Effector CD4-positive, alpha-beta T cell (primary cell): ENCODE measurements around the gene FER.
"Not testable (repeated sequence)": the region's sequence is repeated elsewhere in the genome, so short reads cannot be mapped to it uniquely, and the experiment has no call there.

ENCODE experiments used
- DNase-seq: peaks from one replicate; pipeline ENCODE4 v3.0.0-alpha.2; 2020

FER gene

DNA sequence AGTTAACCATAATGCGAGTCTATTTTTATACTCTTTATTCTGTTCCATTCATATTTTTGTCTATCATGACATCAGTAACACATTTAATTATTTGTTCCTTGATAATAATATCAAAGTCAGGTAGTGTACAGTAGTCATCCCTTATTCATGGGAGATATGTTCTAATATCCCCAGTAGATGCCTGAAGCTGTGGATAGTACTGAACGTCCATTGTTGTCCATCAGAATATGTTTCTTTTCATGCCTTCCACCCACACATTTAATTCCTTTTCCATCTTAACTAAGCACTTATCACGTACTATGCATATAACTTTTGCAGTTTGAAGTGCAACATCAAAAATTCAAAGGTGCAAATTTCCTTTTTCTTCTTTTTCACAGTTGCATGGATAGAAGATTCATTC is 53.6 kb downstream of the FER start:
- no peak for DNase-seq

DNA sequence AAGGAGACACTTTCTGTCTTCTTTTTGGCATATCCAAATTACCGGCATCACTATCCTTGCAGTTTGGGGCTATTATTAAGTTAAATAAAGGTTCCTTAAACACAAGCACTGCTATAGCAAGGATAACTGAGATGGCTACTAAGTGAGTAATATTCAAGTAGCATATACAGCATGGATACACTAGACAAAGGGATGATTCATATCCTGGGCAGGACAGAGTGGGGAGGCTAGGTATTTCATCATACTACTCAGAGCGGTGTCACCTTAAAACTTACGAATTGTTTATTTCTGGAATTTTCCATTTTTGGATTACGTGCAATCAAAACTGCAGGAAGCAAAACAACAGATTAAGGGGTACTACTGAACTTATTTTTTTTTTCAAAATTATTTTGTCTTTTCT is 54.1 kb downstream of the FER start:
- DNase-seq = no peak

DNA sequence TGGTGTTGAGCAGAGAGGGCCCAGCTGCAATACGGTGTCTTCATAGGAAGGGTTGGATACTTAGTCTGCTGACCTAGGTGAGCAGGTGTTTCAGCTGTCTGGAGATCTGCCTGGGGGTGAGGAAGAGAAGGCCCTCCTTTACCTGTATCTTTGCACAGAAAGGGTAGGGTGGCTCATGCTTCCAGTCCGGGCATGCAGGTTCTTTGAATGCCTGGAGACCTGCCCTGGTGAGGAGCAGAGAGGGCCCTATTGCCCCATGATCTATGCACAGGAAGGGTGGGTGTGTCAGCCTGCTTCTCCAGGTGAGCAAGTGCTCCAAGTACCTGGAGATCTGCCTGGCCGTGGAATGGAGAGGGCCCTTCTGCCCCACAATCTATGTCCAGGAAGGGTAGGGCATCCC is 63.0 kb downstream of the FER start:
- no peak for DNase-seq

DNA sequence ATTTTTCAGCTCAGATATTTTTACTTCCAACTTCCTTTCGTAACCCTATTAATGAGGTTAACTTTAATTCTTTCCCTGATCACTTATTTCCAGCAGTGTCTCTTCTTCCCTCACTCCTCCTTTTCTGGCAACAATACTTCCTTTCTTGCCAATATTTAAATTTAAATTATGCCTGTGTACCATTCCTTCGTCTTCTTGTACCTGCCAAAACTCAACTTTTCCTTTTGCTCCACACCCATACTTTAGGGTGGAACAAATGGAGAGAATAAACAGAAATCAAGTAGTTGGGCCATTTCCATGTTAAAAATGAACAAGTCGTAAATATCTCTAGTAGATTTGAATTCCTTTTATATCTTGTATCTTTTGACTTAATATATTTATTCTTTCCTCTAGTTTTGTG is 66.0 kb downstream of the FER start:
- DNase-seq = no peak

DNA sequence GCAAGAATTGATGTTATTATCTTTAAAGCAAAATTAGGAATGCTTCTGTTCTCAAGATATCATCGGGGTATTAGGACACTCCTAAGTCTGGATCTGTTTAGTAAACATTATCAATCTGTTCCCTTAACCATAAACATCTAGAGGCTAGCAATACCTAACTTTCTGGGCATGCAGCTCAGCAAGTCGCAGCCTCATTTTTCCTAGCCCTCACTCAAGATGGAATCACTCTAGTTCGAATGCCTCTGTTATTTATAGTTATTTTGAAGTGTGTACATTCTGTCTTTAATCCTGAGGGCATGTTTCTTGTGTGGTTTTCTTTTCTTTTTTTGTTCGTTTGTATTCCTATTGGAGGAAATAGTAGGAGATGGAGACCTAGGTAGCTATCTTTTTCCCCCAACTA is 66.9 kb downstream of the FER start:
- DNase-seq = no peak

DNA sequence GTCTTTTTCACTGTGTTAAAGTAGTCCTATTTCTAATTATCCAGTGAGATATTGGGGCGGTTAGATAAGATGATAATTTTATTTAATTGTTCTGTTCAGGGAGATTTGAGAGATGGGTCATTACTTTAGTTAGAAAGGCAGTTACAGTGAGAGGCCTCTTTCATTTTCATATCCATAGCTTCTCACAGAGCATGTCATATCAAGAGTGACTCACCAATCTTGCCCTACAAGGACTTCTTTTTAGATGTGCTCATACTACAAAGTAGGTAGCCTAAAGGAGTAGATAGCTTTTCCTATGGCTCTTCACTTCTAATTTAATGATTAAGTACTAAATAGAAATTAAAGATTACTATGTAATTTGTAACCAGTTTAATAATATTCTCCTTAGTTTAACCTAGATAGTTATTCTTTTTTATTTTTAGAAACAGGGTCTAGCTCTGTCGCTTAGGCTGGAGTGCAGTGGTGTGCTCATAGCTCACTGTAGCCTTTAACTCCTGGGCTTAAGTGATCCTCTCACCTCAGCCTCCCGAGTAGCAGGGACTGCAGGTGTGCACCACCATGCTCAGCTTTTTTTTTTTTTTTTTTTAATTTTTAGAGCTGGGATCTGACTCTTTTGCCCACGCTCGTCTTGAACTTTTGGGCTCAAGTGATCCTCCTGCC is 71.0 kb downstream of the FER start:
- DNase-seq = no peak

DNA sequence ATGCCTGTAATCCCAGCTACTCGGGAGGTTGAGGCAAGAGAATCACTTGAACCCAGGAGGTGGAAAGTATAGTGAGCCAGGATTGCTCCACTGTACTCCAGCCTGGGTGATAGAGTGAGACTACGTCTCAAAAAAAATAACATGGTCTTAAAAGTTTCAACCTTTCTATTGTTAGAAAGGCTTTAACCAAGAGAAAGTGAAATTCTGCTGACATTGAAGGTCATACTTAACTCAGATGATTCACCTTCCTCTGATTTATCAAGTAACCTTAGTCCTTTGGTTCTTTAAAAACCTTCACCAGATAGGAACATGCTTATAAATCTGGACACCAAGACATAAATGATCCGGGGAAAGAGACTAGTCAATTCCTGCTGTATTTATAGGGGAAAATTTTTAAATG is 73.3 kb downstream of the FER start:
- DNase-seq = no peak

DNA sequence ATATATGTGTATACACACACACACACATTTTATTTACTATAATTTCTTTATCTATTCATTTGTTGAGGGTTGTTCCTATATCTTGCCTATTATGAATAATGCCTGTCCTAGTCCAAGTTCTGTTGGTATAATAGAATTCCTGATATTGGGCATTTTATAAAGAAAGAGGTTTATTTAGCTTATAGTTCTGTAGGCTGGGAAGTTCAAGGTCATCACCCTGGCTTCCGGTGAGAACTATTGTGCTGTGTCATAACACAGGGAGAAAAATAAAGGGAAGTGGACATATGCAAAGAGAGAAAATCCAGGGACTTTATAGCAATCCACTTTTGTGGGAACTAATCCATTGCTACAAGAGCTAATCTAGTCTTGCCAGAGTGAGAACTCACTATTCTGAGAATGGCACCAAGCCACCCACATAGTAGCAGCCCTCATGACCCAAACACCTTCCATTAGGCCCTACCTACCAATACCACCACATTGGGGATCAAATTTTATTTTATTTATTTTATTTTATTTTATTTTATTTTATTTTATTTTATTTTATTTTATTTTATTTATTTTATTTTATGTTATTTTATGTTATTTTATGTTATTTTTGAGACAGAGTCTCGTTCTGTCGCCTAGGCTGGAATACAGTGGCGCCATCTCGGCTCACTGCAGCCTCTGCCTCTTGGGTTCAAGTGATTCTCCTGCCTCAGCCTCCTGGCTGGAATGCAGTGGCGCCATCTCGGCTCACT is 74.7 kb downstream of the FER start:
- DNase-seq = no peak

DNA sequence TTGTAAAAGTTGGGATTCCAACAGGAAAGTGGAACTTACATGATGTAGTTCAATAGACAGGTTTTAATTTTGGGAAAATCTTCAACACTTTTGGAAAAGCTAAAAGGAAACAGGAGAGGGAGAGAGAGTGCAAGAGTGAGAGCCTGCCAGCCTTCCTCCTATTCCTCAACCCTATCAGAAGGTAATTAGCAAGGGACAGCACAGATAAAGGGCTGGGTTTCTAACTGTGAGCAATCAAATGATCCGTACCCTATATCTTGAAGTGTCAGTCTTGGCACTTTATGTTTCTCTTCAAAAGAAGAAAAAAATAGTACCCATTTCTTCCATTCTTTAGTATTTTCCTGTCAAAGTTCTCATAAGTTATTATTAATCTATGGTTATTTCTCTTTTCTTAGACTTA is 79.4 kb downstream of the FER start:
- no peak for DNase-seq

DNA sequence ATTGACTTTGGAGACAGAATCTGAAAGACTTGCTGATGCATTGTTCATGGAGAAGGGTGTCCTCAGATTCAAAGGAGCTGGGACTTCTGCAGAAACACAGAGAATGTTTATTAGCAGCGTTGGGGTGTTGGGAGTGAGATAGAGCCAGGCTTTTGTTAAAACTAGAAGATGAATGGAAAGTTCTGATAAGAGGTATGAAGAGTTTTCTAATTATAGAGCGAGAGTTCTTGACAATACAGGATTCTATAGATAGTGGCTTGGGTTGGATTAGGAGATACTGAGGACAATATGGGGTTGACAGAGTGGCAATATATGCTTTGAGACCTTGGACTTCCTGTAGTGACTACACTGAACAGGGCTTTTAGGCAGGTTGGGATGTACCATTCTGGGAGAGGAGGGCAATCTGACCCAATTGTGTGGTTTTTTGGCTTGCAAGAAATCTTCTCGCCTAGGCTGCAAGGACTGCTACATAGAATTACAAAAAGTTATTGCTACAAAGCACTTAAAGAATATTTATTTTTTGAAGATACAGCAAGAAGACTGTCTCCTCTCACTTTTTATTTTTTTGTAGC is 83.1 kb downstream of the FER start:
- no peak for DNase-seq

DNA sequence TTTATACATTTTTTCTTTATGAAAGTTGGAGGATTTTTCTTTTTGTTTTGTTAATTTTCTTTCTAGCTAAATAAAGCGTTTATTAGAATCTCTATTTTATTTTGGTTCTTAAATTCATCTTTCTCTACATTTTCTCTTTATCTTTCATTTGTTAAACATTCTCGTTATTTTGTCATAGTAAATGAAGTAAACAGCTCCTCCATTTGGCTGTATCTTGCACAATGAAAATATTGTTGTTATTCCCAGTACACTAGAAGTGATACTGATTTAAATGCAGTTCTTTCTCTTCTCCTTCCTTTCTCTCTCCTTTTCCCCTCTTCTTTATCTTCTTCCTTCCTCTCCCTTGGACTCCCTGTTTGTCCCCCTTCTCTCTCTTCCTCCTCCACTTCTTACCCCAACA is 88.8 kb downstream of the FER start:
- no peak for DNase-seq

DNA sequence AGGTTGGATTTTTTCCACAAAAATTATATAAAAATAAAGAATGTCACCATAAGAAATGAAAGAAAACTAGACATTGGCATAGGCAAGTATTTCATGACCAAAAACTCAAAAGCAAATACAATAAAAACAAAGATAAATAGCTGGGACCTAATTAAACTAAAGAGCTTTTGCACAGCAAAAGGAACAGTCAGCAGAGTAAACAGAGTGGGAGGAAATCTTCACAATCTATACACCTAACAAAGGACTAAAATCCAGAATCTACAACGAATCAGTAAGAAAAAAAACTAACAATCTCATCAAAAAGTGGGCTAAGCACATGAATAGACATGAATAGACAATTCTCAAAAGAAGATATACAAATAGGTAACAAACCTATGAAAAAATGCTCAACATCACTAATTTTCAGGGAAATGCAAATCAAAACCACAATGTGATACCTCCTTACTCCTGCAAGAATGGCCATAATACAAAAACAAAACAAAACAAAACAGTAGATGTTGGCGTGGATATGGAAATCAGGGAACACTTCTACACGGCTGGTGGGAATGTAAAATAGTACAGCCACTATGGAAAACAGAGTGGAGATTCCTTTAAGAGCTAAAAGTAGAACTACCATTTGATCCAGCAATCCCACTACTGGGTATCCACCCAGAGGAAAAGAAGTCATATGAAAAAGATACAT is 94.7 kb downstream of the FER start:
- DNase-seq = not testable (repeated sequence)

DNA sequence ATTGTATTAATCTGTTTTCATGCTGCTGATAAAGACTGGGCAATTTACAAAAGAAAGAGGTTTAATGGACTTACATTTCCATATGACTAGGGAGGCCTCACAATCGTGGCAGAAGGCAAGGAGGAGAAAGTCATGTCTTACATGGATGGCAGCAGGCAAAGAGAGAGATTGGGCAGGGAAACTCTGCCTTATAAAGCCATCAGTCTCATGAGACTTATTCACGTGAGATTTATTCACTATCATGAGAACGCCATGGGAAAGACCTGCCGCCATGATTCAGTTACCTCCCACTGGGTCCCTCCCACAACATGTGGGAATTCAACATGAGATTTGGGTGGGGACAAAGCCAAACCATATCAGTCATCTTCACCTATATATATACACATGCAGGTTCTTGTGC is 103.4 kb downstream of the FER start:
- DNase-seq = not testable (repeated sequence)

DNA sequence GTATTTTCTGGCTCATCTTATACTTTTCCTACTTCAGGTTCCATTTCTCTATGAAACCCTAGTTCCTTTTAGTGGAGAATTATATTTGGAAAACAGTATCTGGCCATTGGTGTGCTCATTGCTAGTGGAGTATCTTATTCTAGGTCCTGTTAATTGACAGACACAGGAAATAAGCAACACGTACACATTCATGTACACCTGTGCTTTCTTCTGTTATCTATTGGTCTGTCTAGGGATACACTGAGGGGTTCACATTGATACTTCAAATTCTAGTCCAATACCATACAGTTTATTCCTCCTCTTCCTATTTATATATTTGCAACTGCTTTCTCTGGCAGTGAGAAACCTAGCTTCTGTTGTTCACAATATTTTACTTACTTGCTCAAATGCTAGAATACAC is 110.2 kb downstream of the FER start:
- DNase-seq = no peak

DNA sequence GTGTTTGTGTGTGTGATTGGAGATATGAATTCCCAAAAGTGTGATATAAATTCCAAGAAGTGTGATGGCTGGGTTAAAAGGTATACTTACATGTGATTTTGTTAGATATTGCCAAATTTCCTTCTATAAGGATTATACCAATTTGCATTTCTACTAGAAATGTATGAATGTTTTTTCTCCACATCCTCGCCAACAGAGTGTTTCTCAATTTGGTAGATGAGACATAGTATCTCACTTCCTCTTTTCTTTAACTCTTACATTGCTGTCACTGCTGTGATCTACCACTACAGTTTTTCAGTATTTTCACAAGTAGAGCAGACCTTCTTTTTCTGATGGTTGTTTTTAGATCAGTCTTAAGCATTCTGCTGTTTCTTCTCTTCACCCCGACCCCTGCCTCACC is 111.3 kb downstream of the FER start:
- DNase-seq = no peak

DNA sequence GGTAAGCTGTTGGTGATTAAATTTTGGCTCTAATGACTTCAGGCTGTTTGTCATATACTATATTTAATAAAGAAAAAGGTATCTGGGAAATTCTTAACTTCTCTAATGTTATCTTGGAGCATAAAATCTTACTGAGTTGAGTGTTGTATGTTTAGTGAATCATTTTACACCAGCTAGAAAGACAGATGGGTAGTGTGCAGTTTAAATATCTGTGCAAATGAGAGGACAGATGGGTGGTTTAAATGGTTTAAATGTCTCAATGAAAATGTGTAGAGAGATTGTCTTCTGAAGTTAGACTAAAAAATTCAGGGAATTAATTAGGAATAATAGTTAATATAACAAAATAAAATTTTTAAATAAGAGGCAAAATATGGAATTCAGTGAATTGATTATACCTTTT is 114.5 kb downstream of the FER start:
- no peak for DNase-seq

DNA sequence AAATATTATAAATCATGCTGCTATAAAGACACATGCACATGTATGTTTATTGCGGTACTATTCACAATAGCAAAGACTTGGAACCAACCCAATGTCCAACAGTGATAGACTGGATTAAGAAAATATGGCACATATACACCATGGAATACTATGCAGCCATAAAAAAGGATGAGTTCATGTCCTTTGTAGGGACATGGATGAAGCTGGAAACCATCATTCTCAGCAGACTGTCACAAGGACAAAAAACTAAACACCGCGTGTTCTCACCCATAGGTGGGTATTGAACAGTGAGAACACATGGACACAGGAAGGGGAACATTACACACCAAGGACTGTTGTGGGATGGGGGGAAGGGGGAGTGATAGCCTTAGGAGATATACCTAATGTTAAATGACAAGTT is 118.4 kb downstream of the FER start:
- not testable (repeated sequence) for DNase-seq

DNA sequence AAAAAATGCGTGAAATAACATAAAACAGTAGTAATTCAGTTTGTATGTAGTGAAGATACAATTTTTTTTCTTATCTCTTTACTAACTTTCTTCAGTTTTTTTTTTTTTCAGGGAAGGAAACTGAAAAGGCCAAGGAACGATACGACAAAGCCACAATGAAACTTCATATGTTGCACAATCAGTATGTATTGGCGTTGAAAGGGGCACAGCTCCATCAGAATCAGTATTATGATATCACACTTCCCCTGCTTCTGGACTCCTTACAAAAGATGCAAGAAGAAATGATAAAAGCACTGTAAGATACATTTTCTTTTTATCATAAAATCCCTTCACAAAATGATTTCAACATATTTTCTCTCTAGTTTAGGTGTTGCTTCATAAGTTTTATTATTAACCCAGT is 120.0 kb downstream of the FER start:
- DNase-seq = no peak

DNA sequence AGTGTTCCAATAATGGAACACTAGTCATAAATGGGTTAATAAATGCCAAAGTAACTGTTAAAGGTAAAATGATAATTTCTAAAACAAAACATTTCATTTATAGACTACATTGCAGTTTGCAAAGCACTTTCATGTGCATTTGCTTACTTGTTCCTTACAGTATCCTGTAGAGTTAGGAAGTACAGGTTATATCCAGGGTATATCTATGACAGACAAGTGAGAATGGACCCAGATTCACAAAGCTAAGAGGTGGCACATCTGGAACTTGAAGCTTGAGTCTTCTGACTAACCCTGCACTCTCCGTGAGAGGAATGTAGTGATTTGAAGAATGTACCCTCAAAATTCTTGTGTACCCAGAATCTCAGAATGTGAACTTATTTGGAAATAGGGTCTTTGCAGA is 121.4 kb downstream of the FER start:
- DNase-seq = no peak

DNA sequence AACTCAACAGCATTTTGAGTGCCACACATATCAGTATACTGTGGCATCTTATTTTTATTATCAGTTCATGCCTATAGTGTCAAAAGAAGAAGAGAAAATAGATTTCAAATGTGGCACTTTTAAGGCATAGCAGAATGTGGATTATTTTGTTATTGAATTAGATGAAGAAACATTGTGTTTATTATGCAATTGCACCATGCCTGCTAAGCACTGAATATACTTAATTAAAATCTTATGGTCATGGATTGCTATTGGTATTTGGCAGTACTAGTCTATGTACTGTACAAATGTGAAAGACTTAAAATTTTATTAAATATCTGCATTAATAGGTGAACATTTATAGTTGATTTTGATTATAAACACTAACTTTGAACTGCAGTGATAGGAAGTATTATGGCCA is 128.8 kb downstream of the FER start:
- DNase-seq = no peak

DNA sequence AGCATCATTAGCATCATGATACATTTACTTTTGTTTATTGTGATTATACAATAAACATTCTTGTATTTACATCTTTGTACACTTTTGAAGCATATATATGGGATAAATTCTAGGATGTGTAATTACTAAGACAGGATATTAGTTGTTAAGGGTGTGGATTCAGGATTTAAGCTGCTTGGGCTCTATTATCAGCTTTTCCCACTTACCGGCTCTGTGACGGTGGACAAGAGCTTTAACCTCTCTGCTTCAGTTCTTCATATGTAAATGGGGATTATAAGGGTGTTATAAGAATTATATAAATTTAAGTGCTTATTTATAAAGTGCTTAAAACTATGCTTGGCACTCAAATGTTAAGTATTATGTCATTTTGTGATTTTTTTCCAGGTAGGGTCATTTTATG is 131.1 kb downstream of the FER start:
- DNase-seq = no peak

DNA sequence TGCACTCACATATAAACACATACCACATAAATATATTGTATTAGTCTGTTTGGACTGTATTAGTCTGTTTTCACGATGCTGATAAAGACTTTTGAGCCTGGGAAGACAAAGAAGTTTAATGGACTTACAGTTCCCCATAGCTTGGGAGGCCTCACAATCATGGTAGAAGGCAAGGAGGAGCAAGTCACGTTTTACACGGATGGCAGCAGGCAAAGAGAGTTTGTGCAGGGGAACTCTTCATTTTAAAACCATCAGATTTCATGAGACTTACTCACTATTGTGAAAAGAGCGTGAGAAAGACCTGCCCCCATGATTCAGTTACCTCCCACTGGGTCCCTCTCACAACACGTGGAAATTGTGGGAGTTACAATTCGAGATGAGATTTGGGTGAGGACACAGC is 133.4 kb downstream of the FER start:
- DNase-seq = no peak

DNA sequence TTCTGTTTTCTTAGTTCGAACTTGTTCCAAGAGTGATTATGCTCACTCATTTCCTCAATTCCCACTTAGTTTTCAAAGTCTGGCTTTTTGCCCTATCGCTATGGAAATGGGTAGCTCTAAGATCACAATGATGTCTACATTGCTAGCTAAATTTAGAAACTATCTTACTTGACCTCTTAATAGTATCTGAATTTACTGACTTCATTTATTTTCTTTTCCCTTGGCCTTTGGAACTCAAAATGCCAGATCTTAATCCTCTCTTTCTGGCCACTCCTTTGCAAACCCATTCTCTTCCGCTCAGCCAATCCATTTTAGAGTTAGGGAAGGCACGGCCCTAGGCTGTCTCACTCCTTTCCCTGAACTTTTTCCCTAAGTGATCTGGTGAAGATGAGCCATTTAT is 137.0 kb downstream of the FER start:
- no peak for DNase-seq

DNA sequence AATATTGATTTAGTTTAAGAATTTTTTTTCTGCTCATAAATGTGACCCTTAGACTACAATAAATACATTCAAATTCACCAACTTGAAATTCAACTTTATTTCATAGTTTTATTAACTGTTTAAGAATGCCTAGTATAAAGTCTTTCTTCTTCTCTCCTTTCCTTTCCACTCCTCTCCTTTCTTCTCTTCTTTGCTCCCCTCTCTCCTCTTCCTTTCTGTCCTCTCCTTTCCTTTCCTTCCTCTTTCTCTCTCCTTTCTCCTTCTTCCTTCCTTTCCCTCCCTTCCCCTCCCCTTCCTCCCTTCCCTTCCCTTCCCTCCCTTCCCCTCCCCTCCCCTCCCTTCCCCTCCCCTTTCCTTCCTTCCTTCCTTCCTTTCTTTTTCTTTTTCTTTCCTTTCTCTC is 150.6 kb downstream of the FER start:
- DNase-seq = no peak
